Stimulated activated CD4-positive, alpha-beta T cell treated with anti-CD3 and anti-CD28 coated beads, Interleukin-12 subunit alpha, Interleukin-12 subunit beta, amount 100 ng/mL, for 24 hours (primary cell): ENCODE results near the gene CWH43.
A peak's percentile ranks its signal among the peaks of the same experiment; 100 is the strongest.
"Not testable (repeated sequence)": the region's sequence is repeated elsewhere in the genome, so short reads cannot be mapped to it uniquely, and the experiment has no call there.

Experiments used
- DNase-seq, 2 experiments: peaks; one replicate each; pipeline ENCODE4 v3.0.0-alpha.2; 2020; ENCODE audit warnings: low read depth in 2 of 2

CWH43 gene

GRCh38 chr4:48976041-48976440, 10.0 kb upstream of the CWH43 start:
- DNase-seq = no peak

GRCh38 chr4:48979914-48980579, 6.0 kb upstream of the CWH43 start:
- DNase-seq = no peak

GRCh38 chr4:48984005-48984404, 2.1 kb upstream of the CWH43 start:
- not testable (repeated sequence) for DNase-seq

- DNase-seq = no peak
Measured at GRCh38 chr4:48985602-48985975, 486 bp upstream of the CWH43 start.

- DNase-seq = no peak
Measured at GRCh38 chr4:48986654-48987164, 634 bp downstream of the CWH43 start.

- DNase-seq = no peak
Measured at GRCh38 chr4:48989461-48990203, 3.6 kb downstream of the CWH43 start.

- no peak for DNase-seq
Measured at GRCh38 chr4:48991357-48991756, 5.3 kb downstream of the CWH43 start.

GRCh38 chr4:48997962-48998361, 11.9 kb downstream of the CWH43 start:
- no peak for DNase-seq

GRCh38 chr4:48998440-48998839, 12.4 kb downstream of the CWH43 start:
- DNase-seq = no peak

GRCh38 chr4:49000806-49001205, 14.7 kb downstream of the CWH43 start:
- DNase-seq = no peak

- no peak for DNase-seq
Measured at GRCh38 chr4:49002931-49003330, 16.9 kb downstream of the CWH43 start.

GRCh38 chr4:49018718-49019295, 32.7 kb downstream of the CWH43 start:
- DNase-seq = no peak

GRCh38 chr4:49032440-49033161, 46.5 kb downstream of the CWH43 start:
- DNase-seq = peak in 1 of 2 experiments; percentile 7

GRCh38 chr4:49036528-49036927, 50.5 kb downstream of the CWH43 start:
- DNase-seq = no peak

GRCh38 chr4:49044270-49044669, 58.2 kb downstream of the CWH43 start:
- DNase-seq = no peak

GRCh38 chr4:49058306-49058705, 72.2 kb downstream of the CWH43 start:
- no peak for DNase-seq

- no peak for DNase-seq
Measured at GRCh38 chr4:49063670-49064069, 77.6 kb downstream of the CWH43 start.

GRCh38 chr4:49072196-49072595, 86.1 kb downstream of the CWH43 start:
- DNase-seq = not testable (repeated sequence)

- not testable (repeated sequence) for DNase-seq
Measured at GRCh38 chr4:49091883-49092282, 105.8 kb downstream of the CWH43 start.

- not testable (repeated sequence) for DNase-seq
Measured at GRCh38 chr4:49092608-49093135, 106.6 kb downstream of the CWH43 start.

GRCh38 chr4:49096215-49096614, 110.1 kb downstream of the CWH43 start:
- not testable (repeated sequence) for DNase-seq

- DNase-seq = not testable (repeated sequence)
Measured at GRCh38 chr4:49096627-49097026, 110.6 kb downstream of the CWH43 start.
